B cell (primary cell): ENCODE data around the gene DNM2. TPM values are rescaled to one million over a fixed set of nuclear protein-coding genes. Genes with fewer than 3 reads are reported as not detected.

Source experiments
- ATAC-seq: fragments of 200-7000 bp; cut with Tn5 transposase; one replicate; pipeline ENCODE4 v1.10.0; 2021; ENCODE audit warnings: low read depth, mild to moderate bottlenecking, moderate number of reproducible peaks, moderate library complexity
- CTCF ChIA-PET: fragments of 350-600 bp; sonication (Branson Sonifier 250); formaldehyde crosslinking; loops from one replicate; lab custom pipeline; 2021; ENCODE audit warnings: antibody characterized with exemption, inconsistent platforms; lab: Charles Lee
- POLR2A ChIA-PET: fragments of 350-600 bp; sonication (Branson Sonifier 250); formaldehyde crosslinking; loops from one replicate; lab custom pipeline; 2021; ENCODE audit warnings: antibody characterized with exemption; lab: Charles Lee
- DNase-seq: peaks from one replicate; pipeline ENCODE4 v3.0.0; 2013
- H2AFZ ChIP-seq: 2 replicates; pipeline ENCODE4 v1.6.1; 2012; ENCODE audit warnings: mild to moderate bottlenecking, low read depth, low read length; ENCODE audit not compliant: insufficient read depth, poor library complexity, severe bottlenecking
- H3K27ac ChIP-seq, 2 donors: 1 replicate in 1 of 2; 2 replicates in 1 of 2; pipeline ENCODE4 v1.5.1; 2012 to 2013; ENCODE audit warnings: low read length in 2 of 2, mild to moderate bottlenecking in 2 of 2, moderate library complexity in 1 of 2
- H3K27me3 ChIP-seq, 4 experiments: fragments of 200-600 bp in 1 of 4; sonication (generic) in 1 of 4; replicated peaks in 1 of 4; 1 replicate in 2 of 4; 2 replicates in 2 of 4; pipeline versions ENCODE4 v1.6.1 to v1.7.0; 2013 to 2016; ENCODE audit warnings: low read length in 3 of 4, mild to moderate bottlenecking in 2 of 4, mixed read lengths in 1 of 4, moderate library complexity in 1 of 4; ENCODE audit not compliant: insufficient read depth in 4 of 4, control insufficient read depth in 3 of 4; ENCODE audit errors: control extremely low read depth in 1 of 4
- H3K36me3 ChIP-seq, 2 experiments: replicated peaks in 1 of 2; 1 replicate in 1 of 2; 2 replicates in 1 of 2; pipeline versions ENCODE4 v1.6.1 to v1.7.1; 2013; ENCODE audit warnings: low read length in 1 of 2; ENCODE audit not compliant: insufficient read depth in 2 of 2, control insufficient read depth in 1 of 2; ENCODE audit errors: control extremely low read depth in 1 of 2, extremely low read depth in 1 of 2
- H3K4me1 ChIP-seq, 2 donors: fragments of 200-600 bp in 1 of 2; sonication (generic) in 1 of 2; 1 replicate in 1 of 2; 2 replicates in 1 of 2; pipeline versions ENCODE4 v1.5.1 to v1.6.1; 2013 to 2017; ENCODE audit warnings: low read length in 2 of 2; ENCODE audit not compliant: control insufficient read depth in 2 of 2, insufficient read depth in 2 of 2
- H3K4me2 ChIP-seq: replicated peaks from 2 replicates; pipeline ENCODE3; 2012; ENCODE audit warnings: mild to moderate bottlenecking, low read depth, low read length; ENCODE audit not compliant: poor library complexity, severe bottlenecking
- H3K4me3 ChIP-seq, 5 experiments: fragments of 200-600 bp in 1 of 5; sonication (generic) in 1 of 5; 1 replicate in 3 of 5; 2 replicates in 2 of 5; pipeline versions ENCODE4 v1.5.1 to v1.7.0; 2011 to 2016; ENCODE audit warnings: low read length in 4 of 5, mild to moderate bottlenecking in 4 of 5, low read depth in 2 of 5, control low read depth in 1 of 5, moderate library complexity in 1 of 5; ENCODE audit not compliant: insufficient read depth in 1 of 5; ENCODE audit errors: control extremely low read depth in 1 of 5, extremely low read depth in 1 of 5
- H3K79me2 ChIP-seq: fragments of 200-600 bp; sonication (generic); one replicate; pipeline ENCODE4 v1.6.0; 2016; ENCODE audit warnings: low read length; ENCODE audit not compliant: control insufficient read depth, insufficient read depth
- H3K9ac ChIP-seq: fragments of 200-600 bp; sonication (generic); 2 replicates; pipeline ENCODE4 v1.6.1; 2017; ENCODE audit warnings: mild to moderate bottlenecking, low read length, moderate library complexity
- H3K9me3 ChIP-seq, 3 donors: one replicate each; pipeline versions ENCODE4 v1.6.1 to v1.7.1; 2013; ENCODE audit warnings: low read length in 2 of 3; ENCODE audit not compliant: control insufficient read depth in 2 of 3, insufficient read depth in 1 of 3; ENCODE audit errors: control extremely low read depth in 1 of 3
- H4K20me1 ChIP-seq: 2 replicates; pipeline ENCODE4 v1.6.0; 2012; ENCODE audit warnings: mild to moderate bottlenecking, low read length; ENCODE audit not compliant: insufficient read depth, control insufficient read depth, poor library complexity, severe bottlenecking
- H3K27ac Mint-ChIP-seq: one replicate; pipeline ENCODE4 v1.8.0; 2021; ENCODE audit warnings: mixed read lengths
- H3K27me3 Mint-ChIP-seq: one replicate; pipeline ENCODE4 v1.8.0; 2021; ENCODE audit warnings: mixed read lengths
- H3K4me1 Mint-ChIP-seq: one replicate; pipeline ENCODE4 v1.8.0; 2021; ENCODE audit warnings: mixed read lengths
- H3K4me3 Mint-ChIP-seq: one replicate; pipeline ENCODE4 v1.8.0; 2021; ENCODE audit warnings: mixed read lengths
- H3K9me3 Mint-ChIP-seq: one replicate; pipeline ENCODE4 v1.8.0; 2022; ENCODE audit warnings: mixed read lengths; ENCODE audit not compliant: insufficient read depth
- CTCF ChIP-seq: fragments of 200-600 bp; IDR thresholded peaks from one replicate; pipeline ENCODE4 v1.8.0; 2022; ENCODE audit warnings: antibody characterized with exemption, mild to moderate bottlenecking
- EZH2 ChIP-seq: IDR thresholded peaks from 2 replicates; pipeline ENCODE4 v1.6.1; 2012; ENCODE audit warnings: borderline replicate concordance, low read depth, mild to moderate bottlenecking, moderate library complexity, low read length; ENCODE audit not compliant: insufficient read depth, poor library complexity, severe bottlenecking
- WGBS: methylation state at CpG from one replicate; pipeline ENCODE4 v1.1.5; 2013; ENCODE audit warnings: missing lambda C conversion rate; ENCODE audit not compliant: insufficient coverage; 5-methylcytosine and 5-hydroxymethylcytosine counted together
- intact Hi-C: fragments of 100-400 bp; cut with micrococcal nuclease; formaldehyde crosslinking; loops from one replicate; pipeline ENCODE4 v1.10.0; 2022
- polyA plus RNA-seq: library from polyadenylated mRNA; depleted of rRNA; stranded (reverse); fragments of >200 nt; gene quantifications from 2 replicates; pipeline ENCODE4 v1.2.3, GENCODE V29; 2012
- total RNA-seq, 2 donors: library from RNA; stranded (reverse); fragments of 120-200 nt in 1 of 2; gene quantifications; 1 replicate in 1 of 2; 2 replicates in 1 of 2; pipeline versions ENCODE4 v1.2.3 to v1.2.4, GENCODE V29; 2013 to 2022

The DNM2 gene
- total and polyA plus RNA-seq, 2 donors (not counting 1 experiment from before 2014, with no cell fraction given), result 163 to 353 TPM

DNA sequence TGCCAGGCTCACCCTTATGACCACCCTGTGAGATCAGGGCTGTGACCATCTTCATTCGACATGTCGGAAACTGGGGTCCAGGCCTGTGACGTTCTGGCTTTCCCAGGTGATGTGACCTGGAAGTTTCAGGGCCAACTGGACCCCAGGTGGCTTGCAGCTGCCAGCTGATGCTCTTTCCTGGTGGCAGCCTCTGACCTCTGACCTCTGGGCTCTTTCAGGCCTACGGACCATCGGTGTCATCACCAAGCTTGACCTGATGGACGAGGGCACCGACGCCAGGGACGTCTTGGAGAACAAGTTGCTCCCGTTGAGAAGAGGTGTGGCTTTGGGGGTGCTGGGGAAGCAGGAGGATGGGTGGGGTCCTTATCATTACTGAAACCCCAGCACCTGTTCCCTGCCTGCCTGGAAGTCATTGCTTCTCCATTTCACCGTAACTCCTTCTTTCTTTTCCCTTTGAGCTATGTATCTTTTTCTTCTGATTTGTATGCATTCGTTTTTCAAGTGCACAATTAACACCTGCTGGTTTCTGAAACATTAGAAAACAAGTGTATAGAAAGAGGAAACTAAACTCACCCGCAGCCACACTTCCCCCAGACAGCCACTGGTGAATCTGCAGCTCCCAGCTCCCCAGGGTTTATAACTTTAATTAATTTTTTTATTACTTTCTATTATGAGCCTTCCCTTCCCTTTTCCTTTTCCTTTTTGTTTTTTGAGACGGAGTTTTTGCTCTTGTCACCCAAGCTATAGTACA is 59.2 kb downstream of the DNM2 start:
- DNase-seq (peak; percentile 72), ATAC-seq (peak; percentile 83)
- Mint-ChIP-seq H3K27me3 (no peaks in the 10 kb centered on the region), H3K9me3 (no peaks in the 10 kb centered on the region), H3K4me3 (peak overlapping the region; percentile 57), H3K27ac (peak overlapping the region; percentile 86), H3K4me1 (peaks cover 53% of the 10 kb centered on the region)
- Histone ChIP-seq H3K27ac (peak overlapping the region; percentile 78), H4K20me1 (peaks cover 9% of the 10 kb centered on the region), H3K79me2 (peaks cover 51% of the 10 kb centered on the region), H3K4me3 (peak overlapping the region in 1 of 5 experiments; percentile 6), H3K4me1 (peaks cover 35 to 53% of the 10 kb centered on the region in 2 donors), H3K4me2 (peak overlapping the region; percentile 54), H3K36me3 (peaks cover 2 to 65% of the 10 kb centered on the region in 2 experiments), H2AFZ (no peak overlapping the region), H3K9me3 (no peaks in the 10 kb centered on the region), H3K9ac (peak overlapping the region; percentile 24), H3K27me3 (no peaks in the 10 kb centered on the region)
- ChIA-PET POLR2A (interaction anchor here (0.6 to 2.8 kb wide), 6 partner anchors 16 to 1688 kb away, joined by 3 to 14 read pairs (median 3); partner anchors contain the start of genes DNM2 and TMED1), CTCF (interaction anchor here (1.0 to 3.1 kb wide), 9 partner anchors 9 to 89 kb away, joined by 3 to 35 read pairs (median 4); partner anchors contain the start of gene DNM2)
- intact Hi-C loops, result loop anchor here (1.0 to 2.0 kb wide), 3 partner anchors 18 to 60 kb away; no protein-coding TSS in a partner anchor
- TF ChIP-seq CTCF (peak; percentile 13), EZH2 (no peak)
- 29% methylated on average over 7 of the region's 14 CpGs for WGBS

- Histone ChIP-seq H3K36me3 (peaks cover 1 to 69% of the 10 kb centered on the region in 2 experiments), H3K9ac (no peak overlapping the region), H3K4me2 (peak overlapping the region; percentile 31), H3K27me3 (no peaks in the 10 kb centered on the region), H3K4me3 (no peak overlapping the region), H3K27ac (peak overlapping the region in 1 of 2 donors; percentile 60), H3K79me2 (peaks cover 37% of the 10 kb centered on the region), H2AFZ (no peak overlapping the region), H3K9me3 (no peaks in the 10 kb centered on the region), H4K20me1 (peaks cover 11% of the 10 kb centered on the region), H3K4me1 (peaks cover 42 to 67% of the 10 kb centered on the region in 2 donors)
- 13% methylated on average over 3 of the region's 6 CpGs for WGBS
- ATAC-seq (no peak), DNase-seq (no peak)
- ChIA-PET POLR2A (no interaction called here), CTCF (interaction anchor here (1.0 to 3.3 kb wide), 2 partner anchors 41 to 63 kb away, joined by 3 to 11 read pairs; partner anchors contain the start of gene DNM2)
- no peaks in the 10 kb centered on the region for H3K27me3 Mint-ChIP-seq
- H3K4me3 Mint-ChIP-seq, result no peak overlapping the region
- intact Hi-C loops, result no loop called here
- TF ChIP-seq CTCF, result no peak
- TF ChIP-seq EZH2, result no peak
- H3K27ac Mint-ChIP-seq, result peak overlapping the region; percentile 86
- H3K4me1 Mint-ChIP-seq, result peaks cover 54% of the 10 kb centered on the region
- H3K9me3 Mint-ChIP-seq, result no peaks in the 10 kb centered on the region
Observed at GRCh38 chr19:10780368-10780767, 62.5 kb downstream of the DNM2 start.
